Stomach smooth muscle (tissue), 2 donors: ENCODE measurements around the gene ACRBP.

Source experiments
- H3K27ac ChIP-seq: one replicate; pipeline ENCODE4 v1.7.0; 2013; ENCODE audit warnings: mild to moderate bottlenecking, low read length, inconsistent platforms
- H3K27me3 ChIP-seq, 2 donors: one replicate each; pipeline ENCODE4 v1.7.0; 2013; ENCODE audit warnings: low read length in 2 of 2; ENCODE audit not compliant: insufficient read depth in 2 of 2, control insufficient read depth in 1 of 2
- H3K36me3 ChIP-seq, 2 donors: one replicate each; pipeline ENCODE4 v1.7.0; 2013; ENCODE audit warnings: low read length in 2 of 2; ENCODE audit not compliant: control insufficient read depth in 2 of 2, insufficient read depth in 2 of 2
- H3K4me1 ChIP-seq: one replicate; pipeline ENCODE4 v1.7.0; 2013; ENCODE audit warnings: low read length; ENCODE audit not compliant: control insufficient read depth, insufficient read depth
- H3K4me3 ChIP-seq, 2 donors: one replicate each; pipeline ENCODE4 v1.7.0; 2013; ENCODE audit warnings: low read length in 2 of 2
- H3K9ac ChIP-seq, 2 donors: one replicate each; pipeline ENCODE4 v1.7.0; 2013; ENCODE audit warnings: low read length in 2 of 2, mild to moderate bottlenecking in 1 of 2
- H3K9me3 ChIP-seq, 2 donors: one replicate each; pipeline ENCODE4 v1.7.0; 2013; ENCODE audit warnings: low read length in 2 of 2; ENCODE audit not compliant: control insufficient read depth in 2 of 2
- donor health status: healthy.
- donor health status: Pancreatic carcinoma.

Gene ACRBP

GRCh38 chr12:6614513-6615172, 32.6 kb downstream of the ACRBP start:
- Histone ChIP-seq H3K36me3 (no peaks in the 10 kb centered on the region), H3K9ac (peak overlapping the region; percentile 47 to 71), H3K4me1 (peaks cover 39% of the 10 kb centered on the region), H3K27ac (peak overlapping the region; percentile 98), H3K4me3 (peak overlapping the region in 1 of 2 donors; percentile 29), H3K9me3 (no peaks in the 10 kb centered on the region), H3K27me3 (peaks cover under 1% of the 10 kb centered on the region in 2 donors)

- peaks cover 39% of the 10 kb centered on the region for H3K4me1 ChIP-seq
- no peaks in the 10 kb centered on the region for H3K36me3 ChIP-seq
- peak overlapping the region; percentile 98 for H3K27ac ChIP-seq
- peak overlapping the region; percentile 47 to 71 for H3K9ac ChIP-seq
- H3K9me3 ChIP-seq, result no peaks in the 10 kb centered on the region
- H3K27me3 ChIP-seq, result no peaks in the 10 kb centered on the region
- peak overlapping the region in 1 of 2 donors; percentile 29 for H3K4me3 ChIP-seq
Measured at GRCh38 chr12:6613776-6614512, 33.3 kb downstream of the ACRBP start.

GRCh38 chr12:6613015-6613775, 34.0 kb downstream of the ACRBP start:
- Histone ChIP-seq H3K9me3 (no peaks in the 10 kb centered on the region), H3K9ac (peak overlapping the region; percentile 68 to 70), H3K27me3 (no peaks in the 10 kb centered on the region), H3K27ac (peak overlapping the region; percentile 97), H3K4me1 (peaks cover 39% of the 10 kb centered on the region), H3K36me3 (no peaks in the 10 kb centered on the region), H3K4me3 (peak overlapping the region; percentile 48 to 65)

GRCh38 chr12:6612652-6613014, 34.6 kb downstream of the ACRBP start:
- peak overlapping the region; percentile 1 to 65 for H3K4me3 ChIP-seq
- no peaks in the 10 kb centered on the region for H3K27me3 ChIP-seq
- H3K9me3 ChIP-seq, result no peaks in the 10 kb centered on the region
- peak overlapping the region; percentile 97 for H3K27ac ChIP-seq
- H3K4me1 ChIP-seq, result peaks cover 41% of the 10 kb centered on the region
- no peak overlapping the region for H3K9ac ChIP-seq
- H3K36me3 ChIP-seq, result no peaks in the 10 kb centered on the region

- Histone ChIP-seq H3K27ac (peak overlapping the region; percentile 97), H3K36me3 (no peaks in the 10 kb centered on the region), H3K27me3 (no peaks in the 10 kb centered on the region), H3K9ac (no peak overlapping the region), H3K9me3 (no peaks in the 10 kb centered on the region), H3K4me3 (peak overlapping the region; percentile 1 to 65), H3K4me1 (peaks cover 43% of the 10 kb centered on the region)
Measured at GRCh38 chr12:6612247-6612646, 35.0 kb downstream of the ACRBP start.

GRCh38 chr12:6608592-6609281, 38.5 kb downstream of the ACRBP start:
- no peak overlapping the region for H3K4me3 ChIP-seq
- no peaks in the 10 kb centered on the region for H3K9me3 ChIP-seq
- H3K4me1 ChIP-seq, result peaks cover 57% of the 10 kb centered on the region
- H3K36me3 ChIP-seq, result peaks cover 0 to 4% of the 10 kb centered on the region in 2 donors
- no peaks in the 10 kb centered on the region for H3K27me3 ChIP-seq
- no peak overlapping the region for H3K9ac ChIP-seq
- peak overlapping the region; percentile 88 for H3K27ac ChIP-seq

GRCh38 chr12:6607751-6608591, 39.3 kb downstream of the ACRBP start:
- Histone ChIP-seq H3K27me3 (no peaks in the 10 kb centered on the region), H3K27ac (peak overlapping the region; percentile 88), H3K4me1 (peaks cover 59% of the 10 kb centered on the region), H3K9me3 (no peaks in the 10 kb centered on the region), H3K9ac (peak overlapping the region; percentile 30 to 47), H3K4me3 (peak overlapping the region in 1 of 2 donors; percentile 49), H3K36me3 (peaks cover 0 to 4% of the 10 kb centered on the region in 2 donors)

GRCh38 chr12:6606331-6607131, 40.7 kb downstream of the ACRBP start:
- H3K9ac ChIP-seq, result peak overlapping the region; percentile 61 to 74
- H3K4me3 ChIP-seq, result peak overlapping the region; percentile 61 to 94
- H3K4me1 ChIP-seq, result peaks cover 56% of the 10 kb centered on the region
- H3K27ac ChIP-seq, result peak overlapping the region; percentile 88
- no peaks in the 10 kb centered on the region for H3K27me3 ChIP-seq
- H3K36me3 ChIP-seq, result peaks cover 9% of the 10 kb centered on the region in 2 donors
- H3K9me3 ChIP-seq, result no peaks in the 10 kb centered on the region
